Endothelial cell (in vitro differentiated cells): Measurements from ENCODE around the gene MYO1D. TPM values are rescaled to one million over a fixed set of nuclear protein-coding genes. Genes with fewer than 3 reads are reported as not detected.

Source experiments
- DNase-seq: peaks from one replicate; pipeline ENCODE4 v3.0.0; 2021; ENCODE audit warnings: low spot score
- H3K27ac Mint-ChIP-seq: one replicate; pipeline ENCODE4 v1.8.0; 2021; ENCODE audit warnings: mixed read lengths, inconsistent platforms; ENCODE audit not compliant: unreplicated experiment
- H3K27me3 Mint-ChIP-seq: one replicate; pipeline ENCODE4 v1.8.0; 2021; ENCODE audit warnings: mild to moderate bottlenecking, moderate library complexity, mixed read lengths, inconsistent platforms; ENCODE audit not compliant: unreplicated experiment
- H3K36me3 Mint-ChIP-seq: one replicate; pipeline ENCODE4 v1.8.0; 2021; ENCODE audit warnings: mild to moderate bottlenecking, low read depth, mixed read lengths, inconsistent platforms; ENCODE audit not compliant: unreplicated experiment
- H3K4me1 Mint-ChIP-seq: one replicate; pipeline ENCODE4 v1.8.0; 2021; ENCODE audit warnings: mild to moderate bottlenecking, mixed read lengths, inconsistent platforms; ENCODE audit not compliant: unreplicated experiment
- H3K4me3 Mint-ChIP-seq: one replicate; pipeline ENCODE4 v1.8.0; 2021; ENCODE audit warnings: mild to moderate bottlenecking, mixed read lengths, inconsistent platforms; ENCODE audit not compliant: unreplicated experiment
- H3K9me3 Mint-ChIP-seq: one replicate; pipeline ENCODE4 v1.8.0; 2021; ENCODE audit warnings: mixed read lengths, inconsistent platforms; ENCODE audit not compliant: unreplicated experiment
- total RNA-seq: library from RNA; stranded (reverse); fragmentation: NEBNext Ultra II Directional; extraction: Animal tissue kit (Norgen Biotek cat#: 25700); gene quantifications from one replicate; pipeline ENCODE4 v1.2.1, GENCODE V29; 2021; ENCODE audit not compliant: unreplicated experiment
- TF ChIP-seq, protein P1 (sequence below): fragments of 200-600 bp; sonication (generic); IDR thresholded peaks from one replicate; pipeline ENCODE4 v1.5.0; 2021; ENCODE audit warnings: antibody characterized with exemption; ENCODE audit not compliant: unreplicated experiment

MYO1D gene
- total RNA-seq, 1 donor from 2014 or later: 26.4 TPM

DNA sequence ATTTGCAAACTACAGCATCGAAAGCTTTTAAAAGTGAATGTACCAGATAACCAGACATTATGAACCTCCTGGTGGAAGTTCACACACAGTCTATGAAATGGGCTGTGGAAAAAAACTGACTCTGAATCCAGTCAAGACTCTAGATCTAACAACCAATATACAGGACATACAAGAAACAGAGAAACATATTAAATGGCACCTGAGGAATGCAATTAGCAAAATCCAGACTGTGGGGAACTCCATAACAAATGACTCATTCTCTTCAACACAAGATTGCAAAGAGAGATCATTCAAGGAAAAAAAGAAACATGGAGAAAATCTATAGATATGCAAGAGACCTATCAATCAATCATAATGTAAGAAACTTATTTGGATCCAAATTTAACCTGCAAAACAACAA is 119.0 kb downstream of the MYO1D start:
- no peak overlapping the region for H3K27ac Mint-ChIP-seq
- H3K27me3 Mint-ChIP-seq: peaks cover 1% of the 10 kb centered on the region
- TF ChIP-seq, protein P1, sequence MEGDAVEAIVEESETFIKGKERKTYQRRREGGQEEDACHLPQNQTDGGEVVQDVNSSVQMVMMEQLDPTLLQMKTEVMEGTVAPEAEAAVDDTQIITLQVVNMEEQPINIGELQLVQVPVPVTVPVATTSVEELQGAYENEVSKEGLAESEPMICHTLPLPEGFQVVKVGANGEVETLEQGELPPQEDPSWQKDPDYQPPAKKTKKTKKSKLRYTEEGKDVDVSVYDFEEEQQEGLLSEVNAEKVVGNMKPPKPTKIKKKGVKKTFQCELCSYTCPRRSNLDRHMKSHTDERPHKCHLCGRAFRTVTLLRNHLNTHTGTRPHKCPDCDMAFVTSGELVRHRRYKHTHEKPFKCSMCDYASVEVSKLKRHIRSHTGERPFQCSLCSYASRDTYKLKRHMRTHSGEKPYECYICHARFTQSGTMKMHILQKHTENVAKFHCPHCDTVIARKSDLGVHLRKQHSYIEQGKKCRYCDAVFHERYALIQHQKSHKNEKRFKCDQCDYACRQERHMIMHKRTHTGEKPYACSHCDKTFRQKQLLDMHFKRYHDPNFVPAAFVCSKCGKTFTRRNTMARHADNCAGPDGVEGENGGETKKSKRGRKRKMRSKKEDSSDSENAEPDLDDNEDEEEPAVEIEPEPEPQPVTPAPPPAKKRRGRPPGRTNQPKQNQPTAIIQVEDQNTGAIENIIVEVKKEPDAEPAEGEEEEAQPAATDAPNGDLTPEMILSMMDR: no peak
- no peak for DNase-seq
- no peak overlapping the region for H3K4me3 Mint-ChIP-seq
- no peaks in the 10 kb centered on the region for H3K36me3 Mint-ChIP-seq
- no peaks in the 10 kb centered on the region for H3K9me3 Mint-ChIP-seq
- H3K4me1 Mint-ChIP-seq: no peaks in the 10 kb centered on the region

DNA sequence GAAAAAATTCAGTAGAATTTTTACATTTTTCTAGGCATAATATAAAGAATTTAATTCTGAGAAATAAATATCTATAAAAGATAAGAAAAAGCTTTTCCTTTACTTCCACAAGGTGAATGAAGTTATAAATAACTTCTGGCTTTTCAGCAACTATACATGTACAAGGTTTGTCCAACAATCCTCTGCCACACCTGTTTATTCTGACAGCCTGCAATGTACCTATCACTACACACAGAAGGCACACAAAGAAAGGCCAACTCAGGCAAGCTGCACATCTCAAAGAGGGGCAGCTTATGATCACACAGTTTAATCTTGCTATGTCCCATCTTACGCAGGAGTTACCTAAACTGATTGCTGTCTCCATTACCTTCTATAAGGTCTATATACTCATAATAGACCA is 120.2 kb downstream of the MYO1D start:
- no peak overlapping the region for H3K27ac Mint-ChIP-seq
- no peak overlapping the region for H3K4me3 Mint-ChIP-seq
- peaks cover 1% of the 10 kb centered on the region for H3K27me3 Mint-ChIP-seq
- H3K9me3 Mint-ChIP-seq: no peaks in the 10 kb centered on the region
- H3K4me1 Mint-ChIP-seq: no peaks in the 10 kb centered on the region
- TF ChIP-seq, protein P1: no peak
- no peaks in the 10 kb centered on the region for H3K36me3 Mint-ChIP-seq
- no peak for DNase-seq

DNA sequence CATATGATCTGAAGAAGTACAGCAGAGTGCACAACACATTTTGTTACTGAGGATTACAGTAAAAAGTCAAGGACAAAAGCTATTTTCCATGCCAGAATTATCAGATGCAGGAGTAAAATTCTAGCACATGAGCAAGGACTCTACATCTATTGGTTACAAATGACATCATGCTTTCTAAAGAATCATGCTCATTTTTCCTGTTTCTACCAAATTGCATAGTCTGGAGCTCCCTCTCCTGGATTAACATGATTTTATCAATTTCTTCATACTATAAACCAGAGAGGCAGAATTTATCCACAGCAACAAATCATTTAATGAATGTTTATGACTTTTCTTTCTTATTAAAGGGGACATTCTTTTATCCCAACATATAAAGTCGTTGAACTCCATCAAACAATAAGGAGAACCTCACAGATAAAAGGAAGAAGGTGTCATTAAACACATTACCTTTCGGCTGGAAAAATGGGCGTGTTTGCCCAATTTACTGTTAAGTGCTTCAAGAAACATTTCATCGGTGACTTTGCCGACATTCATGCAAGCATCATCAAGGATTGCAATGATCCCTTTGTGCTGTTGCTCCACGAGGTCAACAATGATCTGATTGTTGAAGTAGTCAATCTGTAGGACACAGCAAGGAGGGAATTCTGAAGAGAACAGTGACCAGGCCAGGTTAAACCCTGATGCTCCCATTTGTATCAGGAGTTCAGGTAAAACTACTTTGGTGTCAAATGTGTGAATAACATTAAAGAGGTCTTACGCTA is 121.7 kb downstream of the MYO1D start:
- Mint-ChIP-seq H3K27me3 (peaks cover 1% of the 10 kb centered on the region), H3K9me3 (no peaks in the 10 kb centered on the region), H3K36me3 (no peaks in the 10 kb centered on the region), H3K4me1 (no peaks in the 10 kb centered on the region), H3K4me3 (no peak overlapping the region), H3K27ac (no peak overlapping the region)
- no peak for DNase-seq
- TF ChIP-seq, protein P1: peak; percentile 44

DNA sequence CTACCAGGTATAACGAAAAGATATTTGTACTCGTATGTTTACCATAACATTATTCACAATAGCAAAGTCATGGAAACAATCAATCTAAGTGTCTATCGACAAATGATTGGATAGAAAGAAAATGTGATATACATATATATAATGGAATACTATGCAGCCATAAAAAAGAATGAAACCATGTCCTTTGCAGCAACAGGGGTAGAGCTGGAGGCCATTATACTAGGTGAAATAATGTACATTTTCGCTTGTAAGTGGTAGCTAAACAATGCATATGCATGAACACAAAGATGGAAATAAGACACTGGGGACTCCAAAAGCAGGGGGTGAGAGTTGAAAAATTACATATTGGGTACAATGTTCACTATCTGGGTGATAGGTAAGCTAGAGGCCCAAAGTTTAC is 124.0 kb downstream of the MYO1D start:
- DNase-seq: no peak
- Mint-ChIP-seq H3K4me3 (no peak overlapping the region), H3K27me3 (peaks cover 1% of the 10 kb centered on the region), H3K27ac (no peak overlapping the region), H3K36me3 (no peaks in the 10 kb centered on the region), H3K4me1 (no peaks in the 10 kb centered on the region), H3K9me3 (no peaks in the 10 kb centered on the region)
- TF ChIP-seq, protein P1: no peak

DNA sequence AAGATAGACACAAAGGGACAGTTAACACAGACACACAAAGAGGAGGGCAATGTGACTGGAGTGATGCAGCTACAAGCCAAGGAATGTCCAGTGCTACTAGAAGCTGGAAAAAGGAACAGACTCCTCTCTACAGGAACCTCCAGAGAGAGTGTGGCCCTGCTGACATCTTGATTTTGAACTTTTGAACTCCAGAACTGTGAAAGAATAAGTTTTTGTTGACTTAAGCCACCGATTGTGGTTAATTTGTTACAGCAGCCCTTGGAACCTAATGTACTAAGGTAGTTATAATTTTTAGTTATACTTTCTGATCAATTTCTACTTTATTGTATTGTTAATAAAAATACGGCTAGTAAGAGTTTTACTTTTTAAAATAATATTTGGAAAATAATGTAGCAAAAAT is 129.1 kb downstream of the MYO1D start:
- TF ChIP-seq, protein P1: no peak
- Mint-ChIP-seq H3K27me3 (peaks cover 3% of the 10 kb centered on the region), H3K27ac (no peak overlapping the region), H3K9me3 (no peaks in the 10 kb centered on the region), H3K4me3 (no peak overlapping the region), H3K4me1 (peaks cover 20% of the 10 kb centered on the region), H3K36me3 (no peaks in the 10 kb centered on the region)
- no peak for DNase-seq
